ENCODE results near the gene CNKSR3. TPM values are rescaled to one million over a fixed set of nuclear protein-coding genes. Genes with fewer than 3 reads are reported as not detected.

The CNKSR3 gene
- total and polyA plus RNA-seq, 5 donors: 7.9 to 21.1 (median 18.1) TPM

DNA sequence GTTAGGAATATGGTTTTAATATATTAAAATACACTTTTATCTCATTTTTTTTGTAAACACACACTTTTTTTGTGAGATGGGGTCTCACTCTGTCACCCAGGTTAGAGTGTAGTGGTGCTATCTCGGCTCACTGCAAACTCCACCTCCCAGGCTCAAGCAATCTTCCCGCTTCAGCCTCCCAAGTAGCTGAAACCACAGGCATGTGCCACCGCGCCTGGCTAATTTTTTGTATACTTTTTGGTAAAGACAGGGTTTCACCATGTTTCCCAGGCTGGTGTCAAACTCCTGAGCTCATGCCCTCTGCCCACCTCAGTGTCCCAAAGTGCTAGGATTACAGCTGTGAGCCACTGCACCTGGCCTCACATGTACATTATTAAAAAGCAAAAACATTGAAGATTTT, 164.7 kb downstream of the CNKSR3 start:
- intact Hi-C loops (cut with DNase I): no loop called here
- H3K27me3 ChIP-seq (ENCODE audit: control insufficient read depth, insufficient read depth): no peaks in the 10 kb centered on the region
- H3K4me1 ChIP-seq (ENCODE audit: control insufficient read depth, insufficient read depth, low read length): no peaks in the 10 kb centered on the region
- H3K27ac ChIP-seq (ENCODE audit: low read length): no peak overlapping the region
- H3K4me3 ChIP-seq (ENCODE audit: low read length): no peak overlapping the region
- ATAC-seq (no peak), DNase-seq (no peak)
- H3K9me3 ChIP-seq (ENCODE audit: control insufficient read depth, low read length): no peaks in the 10 kb centered on the region
- WGBS: 97% methylated on average over 4 of the region's 4 CpGs

DNA sequence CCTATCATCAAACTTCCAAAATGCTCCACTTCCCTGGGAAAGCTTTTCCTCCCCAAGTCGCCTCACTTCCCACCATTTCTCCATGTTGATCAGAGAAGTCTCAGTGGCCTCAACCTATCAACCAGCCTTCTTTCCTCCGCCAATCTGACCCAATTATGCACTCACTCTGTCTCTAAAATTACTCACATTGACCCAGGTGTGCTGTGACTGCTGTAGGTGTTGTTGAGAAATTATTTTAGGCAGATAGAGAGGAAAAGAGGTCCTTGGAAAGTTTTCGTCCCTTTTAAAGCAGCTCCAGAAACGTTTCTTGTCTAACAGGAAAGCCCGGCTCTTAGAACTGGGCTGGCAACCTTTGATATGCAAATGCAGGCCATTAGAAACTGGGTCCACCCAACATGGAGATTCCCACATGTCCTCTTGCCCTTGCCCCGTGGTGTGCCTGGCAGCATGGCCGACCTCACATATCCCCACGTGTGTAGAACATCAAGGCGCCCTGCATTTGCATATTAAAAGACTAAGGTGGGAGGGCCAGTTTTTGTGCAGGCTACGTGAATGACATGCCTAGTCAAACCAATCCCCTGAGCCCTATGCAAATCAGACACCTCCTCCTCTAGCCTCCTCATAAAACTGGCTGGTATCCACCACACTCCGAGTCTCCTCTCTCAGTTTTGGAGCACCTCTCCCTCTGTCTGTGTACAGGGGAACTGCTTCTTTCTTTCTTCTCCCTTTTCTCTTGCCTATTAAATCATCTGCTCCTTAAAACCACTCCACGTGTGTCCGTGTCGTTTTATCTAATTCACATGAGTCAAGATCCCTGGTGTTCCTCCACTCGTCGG, 166.8 kb downstream of the CNKSR3 start:
- Histone ChIP-seq H3K9me3 (ENCODE audit: control insufficient read depth, low read length) (no peaks in the 10 kb centered on the region), H3K4me1 (ENCODE audit: control insufficient read depth, insufficient read depth, low read length) (no peaks in the 10 kb centered on the region), H3K4me3 (ENCODE audit: low read length) (no peak overlapping the region), H3K27me3 (ENCODE audit: control insufficient read depth, insufficient read depth) (no peaks in the 10 kb centered on the region), H3K27ac (ENCODE audit: low read length) (no peak overlapping the region)
- peak; percentile 78 to 87 for ATAC-seq
- intact Hi-C loops (cut with DNase I): no loop called here
- no peak for DNase-seq
- 59% methylated on average over 16 of the region's 16 CpGs for WGBS

GRCh38 chr6:154341871-154342270, 168.6 kb downstream of the CNKSR3 start:
- H3K9me3 ChIP-seq (ENCODE audit: control insufficient read depth, low read length): no peaks in the 10 kb centered on the region
- 64% methylated on average over 5 of the region's 5 CpGs for WGBS
- intact Hi-C loops (cut with DNase I): no loop called here

DNA sequence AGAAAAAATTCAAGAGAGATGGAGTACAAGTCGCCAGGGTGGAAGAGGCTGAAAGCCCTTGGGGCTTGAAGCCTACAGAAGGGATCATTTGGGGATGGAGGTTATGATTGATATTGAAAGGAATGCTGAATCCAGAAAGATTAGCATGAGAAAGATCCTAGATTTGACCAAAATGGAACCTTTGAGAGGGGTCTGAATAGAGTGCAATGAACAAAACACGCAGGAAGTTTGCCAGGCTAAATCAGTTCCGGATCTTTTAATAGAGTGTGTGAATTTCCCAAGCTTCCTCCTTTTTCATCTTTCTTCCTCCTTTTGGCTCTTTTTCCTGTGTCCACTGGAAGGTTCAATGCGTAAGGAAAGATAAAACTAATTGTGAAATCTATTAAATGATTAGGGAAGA, 169.1 kb downstream of the CNKSR3 start:
- no peak overlapping the region for H3K4me3 ChIP-seq (ENCODE audit: low read length)
- no peak for DNase-seq
- H3K27ac ChIP-seq (ENCODE audit: low read length): no peak overlapping the region
- WGBS: 46% methylated on average over 4 of the region's 4 CpGs
- no peaks in the 10 kb centered on the region for H3K9me3 ChIP-seq (ENCODE audit: control insufficient read depth, low read length)
- H3K4me1 ChIP-seq (ENCODE audit: control insufficient read depth, insufficient read depth, low read length): no peaks in the 10 kb centered on the region
- H3K27me3 ChIP-seq (ENCODE audit: control insufficient read depth, insufficient read depth): no peaks in the 10 kb centered on the region
- intact Hi-C loops (cut with DNase I): no loop called here
- ATAC-seq: no peak

More at GRCh38 chr6:154341871-154342270, 168.6 kb downstream of the CNKSR3 start:
- Histone ChIP-seq H3K4me3 (ENCODE audit: low read length) (no peak overlapping the region), H3K27ac (ENCODE audit: low read length) (no peak overlapping the region), H3K4me1 (ENCODE audit: control insufficient read depth, insufficient read depth, low read length) (no peaks in the 10 kb centered on the region), H3K27me3 (ENCODE audit: control insufficient read depth, insufficient read depth) (no peaks in the 10 kb centered on the region)
- no peak for ATAC-seq
- no peak for DNase-seq

Other genes starting within 250 kb of the CNKSR3 start
- 1 to 10 TPM; 1.0 to 1.8 (median 1.1) TPM for gene IPCEF1, start 153.9 kb downstream of the CNKSR3 start, total RNA-seq
- gene IPCEF1, start 153.9 kb downstream of the CNKSR3 start, polyA plus RNA-seq: 0.07 TPM
- gene SCAF8, start 222.7 kb upstream of the CNKSR3 start, total RNA-seq: 10 to 100 TPM; 40.4 to 46.4 (median 44.3) TPM
- gene SCAF8, start 222.7 kb upstream of the CNKSR3 start, polyA plus RNA-seq: 11.2 TPM